ENCODE results near the gene RRP15. TPM values are rescaled to one million over a fixed set of nuclear protein-coding genes. Genes with fewer than 3 reads are reported as not detected.

RRP15 gene
- total RNA-seq, 3 donors from 2014 or later: 9.8 to 17.7 (median 10.0) TPM

- Histone ChIP-seq H3K9me3 (no peaks in the 10 kb centered on the region), H3K4me1 (ENCODE audit: low read depth) (peaks cover 13% of the 10 kb centered on the region), H3K36me3 (ENCODE audit: low read depth) (no peaks in the 10 kb centered on the region), H3K4me3 (no peak overlapping the region)
- intact Hi-C loops (cut with DNase I, micrococcal nuclease): no loop called here
- no peak for DNase-seq
- TF ChIP-seq CTCF (IDR thresholded peaks at IDR 0.05): no peak
- ATAC-seq: no peak
Measured at GRCh38 chr1:218347336-218347722, 62.2 kb downstream of the RRP15 start.

GRCh38 chr1:218347723-218348627 is 62.9 kb downstream of the RRP15 start:
- intact Hi-C loops (cut with DNase I, micrococcal nuclease): no loop called here
- DNase-seq: no peak
- Histone ChIP-seq H3K9me3 (no peaks in the 10 kb centered on the region), H3K4me1 (ENCODE audit: low read depth) (peaks cover 13% of the 10 kb centered on the region), H3K4me3 (no peak overlapping the region), H3K36me3 (ENCODE audit: low read depth) (no peaks in the 10 kb centered on the region)
- no peak for TF ChIP-seq CTCF (IDR thresholded peaks at IDR 0.05)
- no peak for ATAC-seq

GRCh38 chr1:218348628-218349071 is 63.6 kb downstream of the RRP15 start:
- Histone ChIP-seq H3K9me3 (no peaks in the 10 kb centered on the region), H3K4me3 (no peak overlapping the region), H3K36me3 (ENCODE audit: low read depth) (no peaks in the 10 kb centered on the region), H3K4me1 (ENCODE audit: low read depth) (peaks cover 13% of the 10 kb centered on the region)
- ATAC-seq (no peak), DNase-seq (no peak)
- intact Hi-C loops (cut with DNase I, micrococcal nuclease): no loop called here
- no peak for TF ChIP-seq CTCF (IDR thresholded peaks at IDR 0.05)

GRCh38 chr1:218349348-218350034 is 64.4 kb downstream of the RRP15 start:
- H3K9me3 ChIP-seq: no peaks in the 10 kb centered on the region
- H3K4me3 ChIP-seq: no peak overlapping the region
- peaks cover 13% of the 10 kb centered on the region for H3K4me1 ChIP-seq (ENCODE audit: low read depth)
- TF ChIP-seq CTCF (IDR thresholded peaks at IDR 0.05): no peak
- DNase-seq: no peak
- intact Hi-C loops (cut with DNase I, micrococcal nuclease): no loop called here
- ATAC-seq: no peak
- H3K36me3 ChIP-seq (ENCODE audit: low read depth): no peaks in the 10 kb centered on the region

GRCh38 chr1:218350035-218350525 is 65.0 kb downstream of the RRP15 start:
- TF ChIP-seq CTCF (IDR thresholded peaks at IDR 0.05): no peak
- DNase-seq (no peak), ATAC-seq (no peak)
- H3K36me3 ChIP-seq (ENCODE audit: low read depth): no peaks in the 10 kb centered on the region
- no peak overlapping the region for H3K4me3 ChIP-seq
- H3K9me3 ChIP-seq: no peaks in the 10 kb centered on the region
- intact Hi-C loops (cut with DNase I, micrococcal nuclease): no loop called here
- peaks cover 13% of the 10 kb centered on the region for H3K4me1 ChIP-seq (ENCODE audit: low read depth)
